ENCODE results near the gene KRTAP5-4. TPM values are rescaled to one million over a fixed set of nuclear protein-coding genes. Genes with fewer than 3 reads are reported as not detected.
"Not testable (repeated sequence)": the region's sequence is repeated elsewhere in the genome, so short reads cannot be mapped to it uniquely, and the experiment has no call there.

KRTAP5-4 gene
- total RNA-seq, 1 donor from 2014 or later = not detected

GRCh38 chr11:1648653-1649420 lies 26.9 kb upstream of the KRTAP5-4 start:
- H3K27ac Mint-ChIP-seq (ENCODE audit: unreplicated experiment) = no peak overlapping the region
- no peaks in the 10 kb centered on the region for H3K36me3 Mint-ChIP-seq (ENCODE audit: unreplicated experiment)
- TF ChIP-seq, protein P1, sequence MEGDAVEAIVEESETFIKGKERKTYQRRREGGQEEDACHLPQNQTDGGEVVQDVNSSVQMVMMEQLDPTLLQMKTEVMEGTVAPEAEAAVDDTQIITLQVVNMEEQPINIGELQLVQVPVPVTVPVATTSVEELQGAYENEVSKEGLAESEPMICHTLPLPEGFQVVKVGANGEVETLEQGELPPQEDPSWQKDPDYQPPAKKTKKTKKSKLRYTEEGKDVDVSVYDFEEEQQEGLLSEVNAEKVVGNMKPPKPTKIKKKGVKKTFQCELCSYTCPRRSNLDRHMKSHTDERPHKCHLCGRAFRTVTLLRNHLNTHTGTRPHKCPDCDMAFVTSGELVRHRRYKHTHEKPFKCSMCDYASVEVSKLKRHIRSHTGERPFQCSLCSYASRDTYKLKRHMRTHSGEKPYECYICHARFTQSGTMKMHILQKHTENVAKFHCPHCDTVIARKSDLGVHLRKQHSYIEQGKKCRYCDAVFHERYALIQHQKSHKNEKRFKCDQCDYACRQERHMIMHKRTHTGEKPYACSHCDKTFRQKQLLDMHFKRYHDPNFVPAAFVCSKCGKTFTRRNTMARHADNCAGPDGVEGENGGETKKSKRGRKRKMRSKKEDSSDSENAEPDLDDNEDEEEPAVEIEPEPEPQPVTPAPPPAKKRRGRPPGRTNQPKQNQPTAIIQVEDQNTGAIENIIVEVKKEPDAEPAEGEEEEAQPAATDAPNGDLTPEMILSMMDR (IDR thresholded peaks at IDR 0.05; ENCODE audit: partially characterized antibody, unreplicated experiment) = no peak
- H3K4me3 Mint-ChIP-seq (ENCODE audit: unreplicated experiment) = no peak overlapping the region
- H3K27me3 Mint-ChIP-seq (ENCODE audit: unreplicated experiment) = peaks cover 2% of the 10 kb centered on the region
- DNase-seq = no peak
- no peaks in the 10 kb centered on the region for H3K4me1 Mint-ChIP-seq (ENCODE audit: low read depth, unreplicated experiment)
- peaks cover under 1% of the 10 kb centered on the region for H3K9me3 Mint-ChIP-seq (ENCODE audit: unreplicated experiment)

DNA sequence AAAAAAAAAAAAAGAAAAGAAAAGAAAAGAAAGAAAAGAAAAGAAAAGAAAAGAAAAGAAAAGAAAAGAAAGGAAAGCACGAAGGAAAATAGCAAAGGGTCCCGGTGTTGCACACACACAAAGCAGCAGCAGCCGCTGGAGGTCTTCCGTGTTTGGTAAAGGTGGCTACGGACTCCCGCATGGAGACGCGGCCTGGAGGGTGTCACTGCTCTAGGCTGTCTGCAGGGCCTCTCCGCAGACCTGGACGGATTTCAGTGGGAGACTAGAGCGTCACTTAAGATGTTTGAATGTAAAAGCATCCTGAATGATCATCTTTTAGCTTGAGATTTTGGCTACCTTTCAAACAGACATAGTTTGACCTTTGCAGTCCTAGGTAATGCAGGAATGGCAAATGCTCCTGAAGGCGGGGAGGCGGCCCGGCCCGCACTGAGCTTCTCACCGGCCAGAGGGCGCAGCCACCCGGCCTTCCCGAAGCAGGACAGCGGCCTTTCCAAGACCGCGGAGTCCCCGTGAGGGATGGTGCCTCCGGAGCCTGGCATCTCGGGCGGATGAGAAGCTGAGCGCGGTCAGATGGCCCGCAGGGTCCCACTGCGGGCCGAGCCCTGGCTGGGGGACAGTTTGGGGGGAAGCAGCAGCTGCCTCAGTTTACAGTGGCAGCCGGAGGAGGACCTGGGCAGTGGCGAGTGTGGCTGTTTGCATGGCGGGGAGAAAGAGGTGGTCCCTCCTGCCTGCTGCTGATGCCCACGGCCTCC lies 26.1 kb upstream of the KRTAP5-4 start:
- Mint-ChIP-seq H3K4me3 (ENCODE audit: unreplicated experiment) (no peak overlapping the region), H3K36me3 (ENCODE audit: unreplicated experiment) (no peaks in the 10 kb centered on the region), H3K4me1 (ENCODE audit: low read depth, unreplicated experiment) (no peaks in the 10 kb centered on the region), H3K9me3 (ENCODE audit: unreplicated experiment) (no peaks in the 10 kb centered on the region), H3K27me3 (ENCODE audit: unreplicated experiment) (peaks cover 2% of the 10 kb centered on the region), H3K27ac (ENCODE audit: unreplicated experiment) (no peak overlapping the region)
- TF ChIP-seq, protein P1 (IDR thresholded peaks at IDR 0.05; ENCODE audit: partially characterized antibody, unreplicated experiment) = no peak
- DNase-seq = no peak

DNA sequence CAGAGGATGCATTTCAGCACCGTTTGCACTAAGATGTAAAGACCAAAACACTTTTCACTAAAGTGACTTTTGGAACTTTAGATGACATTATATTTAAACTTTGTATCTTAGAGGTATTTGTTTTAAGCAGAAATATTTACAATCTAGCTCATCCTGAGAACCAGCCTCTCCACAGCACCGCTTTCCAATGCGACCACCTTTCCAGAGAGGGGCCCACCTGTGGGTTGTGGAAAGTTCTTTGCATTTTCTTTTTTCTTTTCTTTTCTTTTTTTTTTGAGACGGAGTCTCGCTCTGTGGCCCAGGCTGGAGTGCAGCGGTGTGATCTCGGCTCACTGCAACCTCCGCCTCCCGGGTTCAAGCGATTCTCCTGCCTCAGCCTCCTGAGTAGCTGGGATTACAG lies 24.6 kb upstream of the KRTAP5-4 start:
- H3K36me3 Mint-ChIP-seq (ENCODE audit: unreplicated experiment); H3K27me3 Mint-ChIP-seq (ENCODE audit: unreplicated experiment); H3K4me3 Mint-ChIP-seq (ENCODE audit: unreplicated experiment); H3K9me3 Mint-ChIP-seq (ENCODE audit: unreplicated experiment); DNase-seq; H3K4me1 Mint-ChIP-seq (ENCODE audit: low read depth, unreplicated experiment); H3K27ac Mint-ChIP-seq (ENCODE audit: unreplicated experiment): not testable (repeated sequence)

DNA sequence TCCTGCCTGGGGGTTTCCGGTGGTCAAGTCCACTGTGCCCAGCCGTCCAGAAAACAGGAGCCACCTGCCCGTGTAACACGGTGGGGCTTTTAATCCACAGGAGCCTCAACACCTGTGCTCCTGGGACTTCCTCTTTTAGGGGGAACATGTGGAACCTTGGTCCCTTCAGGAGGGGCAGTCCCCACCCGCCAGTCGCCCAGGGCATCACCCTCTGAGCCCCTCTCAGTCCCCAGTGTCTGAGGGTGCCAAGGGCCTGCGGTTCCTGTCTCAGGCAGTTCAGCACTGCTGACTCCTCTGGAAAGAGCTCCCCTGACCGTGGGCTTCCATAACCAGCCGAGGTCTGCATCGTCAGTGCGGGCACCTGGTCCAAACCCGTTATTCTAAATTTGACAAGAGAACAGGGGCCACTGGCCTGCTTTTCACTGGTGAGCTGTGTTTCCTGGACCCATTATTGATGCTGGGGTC lies 23.5 kb upstream of the KRTAP5-4 start:
- no peaks in the 10 kb centered on the region for H3K9me3 Mint-ChIP-seq (ENCODE audit: unreplicated experiment)
- H3K4me1 Mint-ChIP-seq (ENCODE audit: low read depth, unreplicated experiment) = no peaks in the 10 kb centered on the region
- H3K4me3 Mint-ChIP-seq (ENCODE audit: unreplicated experiment) = no peak overlapping the region
- H3K27me3 Mint-ChIP-seq (ENCODE audit: unreplicated experiment) = no peaks in the 10 kb centered on the region
- no peak for DNase-seq
- H3K36me3 Mint-ChIP-seq (ENCODE audit: unreplicated experiment) = no peaks in the 10 kb centered on the region
- H3K27ac Mint-ChIP-seq (ENCODE audit: unreplicated experiment) = no peak overlapping the region
- TF ChIP-seq, protein P1 (IDR thresholded peaks at IDR 0.05; ENCODE audit: partially characterized antibody, unreplicated experiment) = no peak

DNA sequence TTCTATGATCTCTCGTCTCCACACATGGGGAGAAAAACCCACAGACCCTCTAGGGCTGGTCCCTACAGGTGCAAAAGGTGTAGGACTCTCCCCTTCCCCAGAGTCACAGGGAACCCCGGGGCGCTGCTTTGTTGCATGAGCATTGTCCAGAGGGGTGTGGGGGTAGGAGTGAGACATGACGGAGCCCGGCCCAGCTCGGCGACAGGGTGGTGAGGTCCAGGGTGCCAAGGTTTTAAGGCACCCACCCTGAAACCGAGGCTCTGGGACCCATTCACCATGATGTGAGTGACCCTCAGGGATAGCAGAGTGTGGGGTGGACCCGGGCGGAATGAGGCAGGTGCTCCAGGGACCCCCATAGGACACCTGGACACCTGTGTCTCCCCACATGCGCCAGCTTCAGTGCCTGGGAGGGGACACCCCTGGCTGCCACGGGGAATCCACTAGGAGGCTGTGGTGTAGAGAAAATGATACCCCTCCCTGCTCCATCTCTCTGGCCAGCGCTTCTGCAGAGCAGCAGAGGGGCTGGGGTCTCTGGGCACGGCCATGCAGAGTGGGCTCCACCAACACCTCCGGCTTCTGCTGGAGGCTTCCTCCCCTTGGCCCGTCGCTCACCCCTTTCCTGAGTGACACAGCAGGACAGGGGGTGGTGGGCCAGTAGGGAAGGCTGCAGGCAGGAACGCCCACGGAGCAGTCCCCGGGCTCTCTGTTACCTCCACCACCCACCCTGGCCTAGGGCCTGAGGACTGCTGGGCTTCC lies 22.8 kb upstream of the KRTAP5-4 start:
- Mint-ChIP-seq H3K36me3 (ENCODE audit: unreplicated experiment) (no peaks in the 10 kb centered on the region), H3K9me3 (ENCODE audit: unreplicated experiment) (no peaks in the 10 kb centered on the region), H3K27ac (ENCODE audit: unreplicated experiment) (no peak overlapping the region), H3K27me3 (ENCODE audit: unreplicated experiment) (no peaks in the 10 kb centered on the region), H3K4me1 (ENCODE audit: low read depth, unreplicated experiment) (no peaks in the 10 kb centered on the region), H3K4me3 (ENCODE audit: unreplicated experiment) (no peak overlapping the region)
- no peak for DNase-seq
- TF ChIP-seq, protein P1 (IDR thresholded peaks at IDR 0.05; ENCODE audit: partially characterized antibody, unreplicated experiment) = no peak

All from glutamatergic neuron (in vitro differentiated cells).